Esophagus muscularis mucosa (tissue), 4 donors: Measurements from ENCODE around the gene RASAL2. TPM values are rescaled to one million over a fixed set of nuclear protein-coding genes. Genes with fewer than 3 reads are reported as not detected.

Experiments used
- DNase-seq: peaks from one replicate; pipeline ENCODE4 v3.0.0-alpha.2; 2017; ENCODE audit errors: extremely low spot score
- H3K27ac ChIP-seq, 4 donors: fragments of 200-600 bp; sonication (generic); replicated peaks in 1 of 4; 1 replicate in 3 of 4; 2 replicates in 1 of 4; pipeline ENCODE4 v1.5.1; 2016 to 2019; ENCODE audit warnings: mild to moderate bottlenecking in 1 of 4
- H3K27me3 ChIP-seq, 4 donors: fragments of 200-600 bp; sonication (generic); one replicate each; pipeline versions ENCODE4 v1.5.1 to v1.6.0; 2016 to 2019
- H3K36me3 ChIP-seq, 4 donors: fragments of 200-600 bp; sonication (generic); one replicate each; pipeline ENCODE4 v1.5.1; 2016 to 2019
- H3K4me1 ChIP-seq, 4 donors: fragments of 200-600 bp; sonication (generic); one replicate each; pipeline ENCODE4 v1.5.1; 2016 to 2019
- H3K4me3 ChIP-seq, 4 donors: fragments of 200-600 bp; sonication (generic); 1 replicate in 2 of 4; 2 replicates in 2 of 4; pipeline ENCODE4 v1.5.1; 2016 to 2019; ENCODE audit warnings: mild to moderate bottlenecking in 4 of 4, moderate library complexity in 1 of 4
- H3K9me3 ChIP-seq, 4 donors: fragments of 200-600 bp; sonication (generic); 1 replicate in 3 of 4; 2 replicates in 1 of 4; pipeline ENCODE4 v1.5.1; 2016 to 2019
- EP300 ChIP-seq: sonication (generic); formaldehyde crosslinking; IDR thresholded peaks from one replicate; pipeline ENCODE4 v1.6.1; 2017; ENCODE audit warnings: antibody characterized with exemption
- POLR2A ChIP-seq: fragments of 450-650 bp; IDR thresholded peaks from one replicate; pipeline ENCODE4 v1.6.1; 2017; ENCODE audit warnings: antibody characterized with exemption, moderate library complexity, mild to moderate bottlenecking, low read depth
- POLR2AphosphoS5 ChIP-seq, 2 donors: sonication (generic); formaldehyde crosslinking; IDR thresholded peaks; one replicate each; pipeline ENCODE4 v1.6.1; 2017; ENCODE audit warnings: antibody characterized with exemption in 2 of 2
- WGBS: methylation state at CpG from one replicate; pipeline ENCODE4 v1.1.5; 2018; 5-methylcytosine and 5-hydroxymethylcytosine counted together
- intact Hi-C: fragments of 100-400 bp; cut with DNase I; formaldehyde crosslinking; loops from one replicate; pipeline ENCODE4 v1.15.1; 2023
- total RNA-seq, 4 donors: library from RNA; depleted of rRNA; stranded (reverse); fragments of >200 nt; gene quantifications; one replicate each; pipeline versions ENCODE4 v1.1.0 to v1.2.1, GENCODE V29; 2016
- TF ChIP-seq, protein P1 (sequence below), 3 experiments: fragments of 200-600 bp in 2 of 3; fragments of 450-650 bp in 1 of 3; sonication (generic) in 2 of 3; IDR thresholded peaks; one replicate each; pipeline ENCODE4 v1.5.1; 2017 to 2019; ENCODE audit warnings: antibody characterized with exemption in 3 of 3, mild to moderate bottlenecking in 2 of 3, moderate library complexity in 1 of 3

RASAL2 gene
- total RNA-seq, 4 donors from 2014 or later, result 11.6 to 30.0 (median 22.3) TPM

GRCh38 chr1:178237121-178237520, 143.2 kb downstream of the RASAL2 start:
- TF ChIP-seq POLR2A, result no peak
- TF ChIP-seq POLR2AphosphoS5 (IDR thresholded peaks at IDR 0.05), result no peak
- TF ChIP-seq, protein P1, sequence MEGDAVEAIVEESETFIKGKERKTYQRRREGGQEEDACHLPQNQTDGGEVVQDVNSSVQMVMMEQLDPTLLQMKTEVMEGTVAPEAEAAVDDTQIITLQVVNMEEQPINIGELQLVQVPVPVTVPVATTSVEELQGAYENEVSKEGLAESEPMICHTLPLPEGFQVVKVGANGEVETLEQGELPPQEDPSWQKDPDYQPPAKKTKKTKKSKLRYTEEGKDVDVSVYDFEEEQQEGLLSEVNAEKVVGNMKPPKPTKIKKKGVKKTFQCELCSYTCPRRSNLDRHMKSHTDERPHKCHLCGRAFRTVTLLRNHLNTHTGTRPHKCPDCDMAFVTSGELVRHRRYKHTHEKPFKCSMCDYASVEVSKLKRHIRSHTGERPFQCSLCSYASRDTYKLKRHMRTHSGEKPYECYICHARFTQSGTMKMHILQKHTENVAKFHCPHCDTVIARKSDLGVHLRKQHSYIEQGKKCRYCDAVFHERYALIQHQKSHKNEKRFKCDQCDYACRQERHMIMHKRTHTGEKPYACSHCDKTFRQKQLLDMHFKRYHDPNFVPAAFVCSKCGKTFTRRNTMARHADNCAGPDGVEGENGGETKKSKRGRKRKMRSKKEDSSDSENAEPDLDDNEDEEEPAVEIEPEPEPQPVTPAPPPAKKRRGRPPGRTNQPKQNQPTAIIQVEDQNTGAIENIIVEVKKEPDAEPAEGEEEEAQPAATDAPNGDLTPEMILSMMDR (IDR thresholded peaks at IDR 0.05), result no peak
- no peak for TF ChIP-seq EP300
- peaks cover 0 to 15% (median 8%) of the 10 kb centered on the region in 4 donors for H3K4me1 ChIP-seq
- H3K4me3 ChIP-seq, result no peak overlapping the region
- WGBS, result 94% methylated on average over 2 of the region's 2 CpGs
- intact Hi-C loops, result no loop called here
- H3K27ac ChIP-seq, result no peak overlapping the region
- no peaks in the 10 kb centered on the region for H3K27me3 ChIP-seq
- H3K36me3 ChIP-seq, result no peaks in the 10 kb centered on the region
- DNase-seq, result no peak
- H3K9me3 ChIP-seq, result no peaks in the 10 kb centered on the region

DNA sequence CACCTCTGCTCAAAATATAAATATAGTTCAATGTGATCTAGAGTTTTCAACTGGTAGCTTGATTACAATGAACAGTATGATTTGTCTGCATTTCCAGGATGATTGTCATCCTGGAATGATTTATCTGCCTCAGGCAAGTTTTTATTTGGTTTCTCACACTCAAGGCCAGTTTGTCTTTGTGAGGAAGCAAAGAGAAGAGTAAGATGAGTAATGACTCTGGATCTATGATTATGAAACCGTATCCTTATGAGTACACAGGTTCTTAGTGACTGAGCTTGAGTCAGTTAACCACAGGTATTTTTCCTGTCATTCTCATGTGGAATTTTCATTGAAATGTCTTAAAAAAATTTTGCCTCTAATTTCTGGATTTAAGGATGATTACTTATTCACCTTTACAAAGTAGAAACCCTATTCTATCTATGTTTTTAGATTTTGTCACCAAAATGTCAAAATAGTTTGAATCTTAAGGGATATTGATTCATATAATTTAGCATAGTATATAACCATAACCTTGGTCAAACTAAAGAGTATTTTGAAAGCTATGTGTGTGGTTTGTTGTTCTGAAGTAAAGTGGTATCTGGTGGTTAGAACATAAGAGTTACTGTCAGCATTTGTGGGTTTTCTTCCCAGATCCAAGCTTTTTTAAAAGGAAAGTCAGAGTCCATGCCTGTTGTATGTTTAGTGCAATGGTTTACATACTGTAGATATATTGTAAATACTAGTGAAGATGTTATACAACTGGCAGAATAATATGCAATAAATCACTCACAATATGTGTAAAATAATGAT, 145.0 kb downstream of the RASAL2 start:
- intact Hi-C loops, result no loop called here
- no peaks in the 10 kb centered on the region for H3K36me3 ChIP-seq
- TF ChIP-seq EP300, result no peak
- TF ChIP-seq, protein P1 (IDR thresholded peaks at IDR 0.05), result no peak
- H3K4me1 ChIP-seq, result peaks cover 0 to 15% (median 8%) of the 10 kb centered on the region in 4 donors
- no peaks in the 10 kb centered on the region for H3K27me3 ChIP-seq
- DNase-seq, result no peak
- 71% methylated on average over 1 of the region's 1 CpG for WGBS
- no peaks in the 10 kb centered on the region for H3K9me3 ChIP-seq
- no peak overlapping the region for H3K4me3 ChIP-seq
- H3K27ac ChIP-seq, result no peak overlapping the region

DNA sequence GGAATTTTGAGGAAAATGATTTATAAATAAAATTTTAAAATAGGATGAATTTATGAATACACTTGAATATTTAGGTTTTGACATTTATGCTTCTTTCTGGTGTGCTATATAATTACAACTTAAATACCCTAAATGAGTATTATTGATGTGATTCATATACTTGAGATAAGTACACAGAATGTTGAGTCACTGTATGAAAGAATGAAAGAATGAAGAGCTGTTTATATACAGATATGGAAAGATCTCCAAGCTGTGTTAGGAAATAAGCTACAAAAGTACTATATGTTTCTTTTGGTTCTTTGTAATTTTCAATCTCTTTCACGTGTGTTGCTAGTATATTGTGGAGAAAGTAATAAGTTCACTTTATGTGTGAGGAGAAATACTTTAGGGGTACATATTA, 147.2 kb downstream of the RASAL2 start:
- H3K9me3 ChIP-seq, result no peaks in the 10 kb centered on the region
- DNase-seq, result no peak
- H3K27ac ChIP-seq, result no peak overlapping the region
- intact Hi-C loops, result no loop called here
- WGBS, result 90% methylated on average over 1 of the region's 1 CpG
- no peaks in the 10 kb centered on the region for H3K27me3 ChIP-seq
- H3K4me3 ChIP-seq, result no peak overlapping the region
- peaks cover 0 to 15% (median 8%) of the 10 kb centered on the region in 4 donors for H3K4me1 ChIP-seq
- H3K36me3 ChIP-seq, result no peaks in the 10 kb centered on the region
- no peak for TF ChIP-seq POLR2AphosphoS5 (IDR thresholded peaks at IDR 0.05)
- TF ChIP-seq EP300, result no peak
- no peak for TF ChIP-seq POLR2A
- TF ChIP-seq, protein P1 (IDR thresholded peaks at IDR 0.05), result no peak

DNA sequence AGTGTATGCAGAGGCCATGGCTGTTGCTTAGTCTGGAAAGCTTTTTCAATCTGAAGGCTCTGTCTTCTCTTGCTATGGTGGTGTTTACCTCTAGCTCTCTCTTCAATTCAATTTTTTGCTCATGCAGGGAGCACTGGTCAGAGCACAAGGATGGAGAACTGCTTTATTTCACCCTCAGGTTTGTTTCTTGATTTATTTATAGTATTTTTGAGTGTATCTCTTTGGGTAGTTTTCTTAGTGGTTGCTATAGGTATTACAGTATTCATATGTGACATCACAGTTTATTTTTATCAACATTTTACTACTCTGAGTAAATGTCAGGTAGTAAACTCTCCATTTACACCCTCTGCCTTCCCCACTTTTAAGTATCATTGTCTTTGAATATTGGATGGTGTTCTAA, 147.9 kb downstream of the RASAL2 start:
- no peak for TF ChIP-seq POLR2AphosphoS5 (IDR thresholded peaks at IDR 0.05)
- TF ChIP-seq, protein P1 (IDR thresholded peaks at IDR 0.05), result peak in 1 of 3 experiments; percentile 12
- Histone ChIP-seq H3K27ac (no peak overlapping the region), H3K9me3 (no peaks in the 10 kb centered on the region), H3K36me3 (no peaks in the 10 kb centered on the region), H3K4me1 (peaks cover 0 to 15% (median 8%) of the 10 kb centered on the region in 4 donors), H3K27me3 (no peaks in the 10 kb centered on the region), H3K4me3 (no peak overlapping the region)
- intact Hi-C loops, result no loop called here
- DNase-seq, result no peak

DNA sequence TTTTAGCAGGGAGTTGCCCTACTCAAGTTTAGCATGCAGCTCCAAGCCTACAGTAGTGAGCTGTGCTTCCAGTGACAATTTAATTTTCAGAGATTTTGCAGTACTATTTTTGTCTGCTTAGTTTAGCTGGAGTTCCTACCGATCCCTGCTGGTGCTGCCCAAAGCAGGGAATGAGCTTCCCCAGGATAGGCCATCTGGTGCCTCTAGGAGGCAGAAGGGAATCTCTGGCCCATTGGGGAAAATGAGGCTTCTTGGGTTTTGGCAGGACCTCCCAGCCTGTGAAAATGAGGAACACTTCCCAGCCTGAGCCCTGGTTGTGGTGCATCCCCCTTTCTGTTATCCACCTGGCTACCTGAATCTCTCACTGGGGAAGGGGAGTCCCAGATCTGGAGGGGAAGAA, 149.2 kb downstream of the RASAL2 start:
- TF ChIP-seq EP300, result no peak
- TF ChIP-seq, protein P1 (IDR thresholded peaks at IDR 0.05), result no peak
- TF ChIP-seq POLR2A, result no peak
- no peak for TF ChIP-seq POLR2AphosphoS5 (IDR thresholded peaks at IDR 0.05)
- DNase-seq, result no peak
- intact Hi-C loops, result no loop called here
- 50% methylated on average over 1 of the region's 1 CpG for WGBS
- Histone ChIP-seq H3K36me3 (no peaks in the 10 kb centered on the region), H3K4me3 (no peak overlapping the region), H3K27ac (no peak overlapping the region), H3K27me3 (no peaks in the 10 kb centered on the region), H3K9me3 (peaks cover 0 to 8% (median 4%) of the 10 kb centered on the region in 4 donors), H3K4me1 (peaks cover 0 to 15% (median 7%) of the 10 kb centered on the region in 4 donors)
